GM18520 (cell line): ENCODE results near the gene HECTD2.
"Not testable (repeated sequence)": the region's sequence is repeated elsewhere in the genome, so short reads cannot be mapped to it uniquely, and the experiment has no call there.

ENCODE experiments used
- ATAC-seq: cut with Tn5 transposase; IDR thresholded peaks from one replicate; pipeline ENCODE4 v1.9.1; 2021; ENCODE audit not compliant: unreplicated experiment

HECTD2 gene

GRCh38 chr10:91412354-91413087 is 2.4 kb downstream of the HECTD2 start:
- ATAC-seq = no peak

- no peak for ATAC-seq
Measured at GRCh38 chr10:91415816-91416215, 5.7 kb downstream of the HECTD2 start.

- ATAC-seq = no peak
Measured at GRCh38 chr10:91416339-91416855, 6.3 kb downstream of the HECTD2 start.

- no peak for ATAC-seq
Measured at GRCh38 chr10:91418416-91418815, 8.3 kb downstream of the HECTD2 start.

GRCh38 chr10:91420868-91421267 is 10.7 kb downstream of the HECTD2 start:
- no peak for ATAC-seq

GRCh38 chr10:91422915-91423314 is 12.8 kb downstream of the HECTD2 start:
- no peak for ATAC-seq

GRCh38 chr10:91424016-91424415 is 13.9 kb downstream of the HECTD2 start:
- no peak for ATAC-seq

- ATAC-seq = no peak
Measured at GRCh38 chr10:91432175-91432574, 22.0 kb downstream of the HECTD2 start.

GRCh38 chr10:91433620-91434019 is 23.5 kb downstream of the HECTD2 start:
- no peak for ATAC-seq

GRCh38 chr10:91434041-91434440 is 23.9 kb downstream of the HECTD2 start:
- ATAC-seq = no peak

- no peak for ATAC-seq
Measured at GRCh38 chr10:91435241-91435640, 25.1 kb downstream of the HECTD2 start.

GRCh38 chr10:91438228-91438627 is 28.1 kb downstream of the HECTD2 start:
- not testable (repeated sequence) for ATAC-seq

- ATAC-seq = no peak
Measured at GRCh38 chr10:91444211-91445182, 34.4 kb downstream of the HECTD2 start.

GRCh38 chr10:91452063-91452462 is 41.9 kb downstream of the HECTD2 start:
- no peak for ATAC-seq

- ATAC-seq = no peak
Measured at GRCh38 chr10:91453535-91453934, 43.4 kb downstream of the HECTD2 start.

GRCh38 chr10:91455135-91455534 is 45.0 kb downstream of the HECTD2 start:
- ATAC-seq = not testable (repeated sequence)

- ATAC-seq = no peak
Measured at GRCh38 chr10:91460681-91461080, 50.5 kb downstream of the HECTD2 start.

GRCh38 chr10:91462423-91462822 is 52.3 kb downstream of the HECTD2 start:
- ATAC-seq = no peak

GRCh38 chr10:91464500-91464899 is 54.4 kb downstream of the HECTD2 start:
- ATAC-seq = no peak

- no peak for ATAC-seq
Measured at GRCh38 chr10:91465261-91465660, 55.1 kb downstream of the HECTD2 start.

GRCh38 chr10:91467114-91467513 is 57.0 kb downstream of the HECTD2 start:
- no peak for ATAC-seq

GRCh38 chr10:91471602-91472001 is 61.5 kb downstream of the HECTD2 start:
- no peak for ATAC-seq
